ENCODE results near the gene SRC.

DNA sequence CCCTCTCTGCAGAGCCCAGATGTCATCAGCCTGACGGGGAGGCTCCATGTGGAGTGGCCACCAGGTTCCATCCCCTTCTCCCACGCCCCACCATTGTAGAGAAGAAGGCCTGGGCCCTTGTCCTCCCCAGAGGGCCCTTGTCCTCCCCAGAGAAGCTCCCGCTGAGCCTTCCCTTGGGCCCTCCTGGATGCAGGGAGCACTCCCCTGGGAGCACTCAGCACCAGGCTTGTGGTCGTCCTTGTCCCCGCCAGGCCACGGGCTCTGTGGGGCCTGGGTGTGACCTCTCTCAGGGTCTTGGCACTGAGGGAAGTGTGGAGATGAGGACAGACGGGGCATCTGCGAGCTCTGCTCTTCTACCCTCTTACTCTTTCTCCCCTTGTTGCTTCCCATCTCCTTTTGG lies 91.7 kb downstream of the SRC start:
- TF ChIP-seq POLR2AphosphoS5 (IDR thresholded peaks at IDR 0.05; ENCODE audit: insufficient read depth in 1 of 2, low read depth in 1 of 2), result no peak
- TF ChIP-seq, protein P1, sequence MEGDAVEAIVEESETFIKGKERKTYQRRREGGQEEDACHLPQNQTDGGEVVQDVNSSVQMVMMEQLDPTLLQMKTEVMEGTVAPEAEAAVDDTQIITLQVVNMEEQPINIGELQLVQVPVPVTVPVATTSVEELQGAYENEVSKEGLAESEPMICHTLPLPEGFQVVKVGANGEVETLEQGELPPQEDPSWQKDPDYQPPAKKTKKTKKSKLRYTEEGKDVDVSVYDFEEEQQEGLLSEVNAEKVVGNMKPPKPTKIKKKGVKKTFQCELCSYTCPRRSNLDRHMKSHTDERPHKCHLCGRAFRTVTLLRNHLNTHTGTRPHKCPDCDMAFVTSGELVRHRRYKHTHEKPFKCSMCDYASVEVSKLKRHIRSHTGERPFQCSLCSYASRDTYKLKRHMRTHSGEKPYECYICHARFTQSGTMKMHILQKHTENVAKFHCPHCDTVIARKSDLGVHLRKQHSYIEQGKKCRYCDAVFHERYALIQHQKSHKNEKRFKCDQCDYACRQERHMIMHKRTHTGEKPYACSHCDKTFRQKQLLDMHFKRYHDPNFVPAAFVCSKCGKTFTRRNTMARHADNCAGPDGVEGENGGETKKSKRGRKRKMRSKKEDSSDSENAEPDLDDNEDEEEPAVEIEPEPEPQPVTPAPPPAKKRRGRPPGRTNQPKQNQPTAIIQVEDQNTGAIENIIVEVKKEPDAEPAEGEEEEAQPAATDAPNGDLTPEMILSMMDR (IDR thresholded peaks at IDR 0.05), result no peak
- TF ChIP-seq POLR2A (IDR thresholded peaks at IDR 0.05), result no peak
